BE2C (cell line): ENCODE results near the gene RMND1.

Source experiments
- DNase-seq: peaks from one replicate; pipeline ENCODE4 v3.0.0-alpha.2; 2020
- H3K27me3 ChIP-seq: fragments of 250-450 bp; sonication (Bioruptor Pico); 2 replicates; pipeline ENCODE4 v1.5.1; 2020; ENCODE audit warnings: mild to moderate bottlenecking
- H3K36me3 ChIP-seq: fragments of 250-450 bp; sonication (Bioruptor Pico); 2 replicates; pipeline ENCODE4 v1.5.1; 2020; ENCODE audit warnings: mild to moderate bottlenecking
- H3K4me1 ChIP-seq: fragments of 250-450 bp; sonication (Bioruptor Pico); 2 replicates; pipeline ENCODE4 v1.5.1; 2020
- H3K4me3 ChIP-seq: 2 replicates; pipeline ENCODE4 v1.5.1; 2011; ENCODE audit warnings: low read depth, low read length
- H3K9me3 ChIP-seq: fragments of 250-450 bp; sonication (Bioruptor Pico); 2 replicates; pipeline ENCODE4 v1.5.1; 2020
- CTCF ChIP-seq: IDR thresholded peaks from 2 replicates; pipeline ENCODE4 v1.5.1; 2012; ENCODE audit warnings: mild to moderate bottlenecking, low read depth, low read length

The RMND1 gene

GRCh38 chr6:151432651-151433050 is 19.3 kb downstream of the RMND1 start:
- no peak for DNase-seq
- Histone ChIP-seq H3K4me1 (no peaks in the 10 kb centered on the region), H3K9me3 (no peaks in the 10 kb centered on the region), H3K27me3 (no peaks in the 10 kb centered on the region), H3K36me3 (peaks cover 33% of the 10 kb centered on the region), H3K4me3 (no peak overlapping the region)
- TF ChIP-seq CTCF = no peak

GRCh38 chr6:151431337-151431736 is 20.6 kb downstream of the RMND1 start:
- no peaks in the 10 kb centered on the region for H3K27me3 ChIP-seq
- H3K4me3 ChIP-seq = no peak overlapping the region
- TF ChIP-seq CTCF = no peak
- no peaks in the 10 kb centered on the region for H3K9me3 ChIP-seq
- H3K4me1 ChIP-seq = no peaks in the 10 kb centered on the region
- H3K36me3 ChIP-seq = peaks cover 36% of the 10 kb centered on the region
- DNase-seq = no peak

GRCh38 chr6:151430886-151431285 is 21.0 kb downstream of the RMND1 start:
- H3K36me3 ChIP-seq = peaks cover 40% of the 10 kb centered on the region
- H3K4me3 ChIP-seq = no peak overlapping the region
- DNase-seq = no peak
- H3K4me1 ChIP-seq = no peaks in the 10 kb centered on the region
- H3K27me3 ChIP-seq = no peaks in the 10 kb centered on the region
- H3K9me3 ChIP-seq = no peaks in the 10 kb centered on the region
- TF ChIP-seq CTCF = 0 out of 2 replicates have a peak, but pooled peaks have one; percentile 31

- Histone ChIP-seq H3K4me1 (no peaks in the 10 kb centered on the region), H3K36me3 (peaks cover 47% of the 10 kb centered on the region), H3K27me3 (no peaks in the 10 kb centered on the region), H3K9me3 (no peaks in the 10 kb centered on the region), H3K4me3 (no peak overlapping the region)
- no peak for TF ChIP-seq CTCF
- no peak for DNase-seq
Observed at GRCh38 chr6:151428093-151428735, 23.7 kb downstream of the RMND1 start.

GRCh38 chr6:151425561-151425960 is 26.4 kb downstream of the RMND1 start:
- Histone ChIP-seq H3K36me3 (peaks cover 34% of the 10 kb centered on the region), H3K9me3 (no peaks in the 10 kb centered on the region), H3K4me1 (no peaks in the 10 kb centered on the region), H3K4me3 (no peak overlapping the region), H3K27me3 (no peaks in the 10 kb centered on the region)
- TF ChIP-seq CTCF = no peak
- no peak for DNase-seq

- H3K27me3 ChIP-seq = no peaks in the 10 kb centered on the region
- no peaks in the 10 kb centered on the region for H3K9me3 ChIP-seq
- TF ChIP-seq CTCF = no peak
- no peak overlapping the region for H3K4me3 ChIP-seq
- DNase-seq = no peak
- H3K4me1 ChIP-seq = no peaks in the 10 kb centered on the region
- peaks cover 23% of the 10 kb centered on the region for H3K36me3 ChIP-seq
Observed at GRCh38 chr6:151422981-151423380, 28.9 kb downstream of the RMND1 start.
